KBM-7 (cell line): Measurements from ENCODE around the gene DTX4.
A peak's percentile ranks its signal among the peaks of the same experiment; 100 is the strongest.

Experiments
- DNase-seq: peaks from one replicate; pipeline ENCODE4 v3.0.0-alpha.2; 2015
- in situ Hi-C: fragments of 300-500 bp; cut with MboI; formaldehyde crosslinking; loops from 2 replicates; pipeline ENCODE4 v1.14.3; 2020; ENCODE audit warnings: low sequenced_read_pairs, low pct_unique_long_range_greater_than_20kb, mixed read lengths

The DTX4 gene

GRCh38 chr11:59212744-59213631, 41.1 kb downstream of the DTX4 start, which contains the start of gene MPEG1:
Gene MPEG1 (minus strand): TSS chr11:59212927. CDS start chr11:59212865, 62 bp downstream.
- in situ Hi-C loops: no loop called here
- peak; percentile 13 for DNase-seq

GRCh38 chr11:59214141-59214893, 42.4 kb downstream of the DTX4 start:
- in situ Hi-C loops: no loop called here

GRCh38 chr11:59216641-59217564, 45.0 kb downstream of the DTX4 start:
- peak; percentile 85 for DNase-seq
- in situ Hi-C loops: no loop called here

More at GRCh38 chr11:59214141-59214893, 42.4 kb downstream of the DTX4 start:
- no peak for DNase-seq

- DNase-seq: no peak
- in situ Hi-C loops: no loop called here
Measured at GRCh38 chr11:59218319-59218718, 46.4 kb downstream of the DTX4 start.

- in situ Hi-C loops: no loop called here
- no peak for DNase-seq
Measured at GRCh38 chr11:59218893-59219292, 47.0 kb downstream of the DTX4 start.

GRCh38 chr11:59219836-59220235, 47.9 kb downstream of the DTX4 start:
- in situ Hi-C loops: no loop called here
- no peak for DNase-seq

GRCh38 chr11:59221441-59221840, 49.5 kb downstream of the DTX4 start:
- in situ Hi-C loops: no loop called here
- DNase-seq: no peak

GRCh38 chr11:59222464-59223060, 50.6 kb downstream of the DTX4 start:
- no peak for DNase-seq
- in situ Hi-C loops: no loop called here

GRCh38 chr11:59223177-59223576, 51.2 kb downstream of the DTX4 start:
- DNase-seq: no peak
- in situ Hi-C loops: no loop called here

- in situ Hi-C loops: no loop called here
- no peak for DNase-seq
Measured at GRCh38 chr11:59223611-59224010, 51.7 kb downstream of the DTX4 start.

GRCh38 chr11:59224351-59224928, 52.5 kb downstream of the DTX4 start:
- DNase-seq: no peak
- in situ Hi-C loops: no loop called here

GRCh38 chr11:59225017-59225416, 53.1 kb downstream of the DTX4 start:
- DNase-seq: no peak
- in situ Hi-C loops: no loop called here

GRCh38 chr11:59226396-59226795, 54.5 kb downstream of the DTX4 start:
- in situ Hi-C loops: no loop called here
- no peak for DNase-seq

- in situ Hi-C loops: no loop called here
Measured at GRCh38 chr11:59240322-59240721, 68.4 kb downstream of the DTX4 start.

GRCh38 chr11:59243633-59244032, 71.7 kb downstream of the DTX4 start:
- in situ Hi-C loops: no loop called here
- DNase-seq: no peak

More at GRCh38 chr11:59240322-59240721, 68.4 kb downstream of the DTX4 start:
- no peak for DNase-seq

GRCh38 chr11:59247531-59248227, 75.7 kb downstream of the DTX4 start:
- in situ Hi-C loops: no loop called here
- DNase-seq: peak; percentile 11

- in situ Hi-C loops: no loop called here
Measured at GRCh38 chr11:59249535-59249934, 77.6 kb downstream of the DTX4 start.

GRCh38 chr11:59253001-59253400, 81.1 kb downstream of the DTX4 start:
- in situ Hi-C loops: no loop called here
- DNase-seq: no peak

More at GRCh38 chr11:59249535-59249934, 77.6 kb downstream of the DTX4 start:
- DNase-seq: no peak
